ENCODE measurements around the gene IRF9. TPM values are rescaled to one million over a fixed set of nuclear protein-coding genes. Genes with fewer than 3 reads are reported as not detected.
A peak's percentile ranks its signal among the peaks of the same experiment; 100 is the strongest.

The IRF9 gene
- total and polyA plus RNA-seq, 2 of the 13 experiments (the other 11 are each of a cell fraction or from before 2014, with no cell fraction given): 14.9 to 49.7 TPM

GRCh38 chr14:24130717-24131548, 30.1 kb upstream of the IRF9 start (continued):
- TF ChIP-seq ATF6 (CRISPR knock-in tag; conservative IDR thresholded peaks at IDR 0.05) (no peak), STAG1 (CRISPR knock-in tag; IDR thresholded peaks at IDR 0.05) (no peak), SRY (CRISPR knock-in tag; IDR thresholded peaks at IDR 0.05) (no peak), ZNF280B (CRISPR knock-in tag; IDR thresholded peaks at IDR 0.05; ENCODE audit: borderline replicate concordance) (peak; percentile 69; the same call in 1 of the 2 replicates), ATF7-NPFF (CRISPR knock-in tag; IDR thresholded peaks at IDR 0.05; ENCODE audit: low read depth) (0 out of 2 replicates have a peak, but pooled peaks have one; percentile 37), ZNF83 (CRISPR knock-in tag; IDR thresholded peaks at IDR 0.05; ENCODE audit: borderline replicate concordance) (peak; percentile 76; the same call in 1 of the 2 replicates), CCDC6 (CRISPR knock-in tag; IDR thresholded peaks at IDR 0.05) (no peak), HNF4G (IDR thresholded peaks at IDR 0.05; ENCODE audit: borderline replicate concordance, low read depth, low read length) (0 out of 2 replicates have a peak, but pooled peaks have one; percentile 29), HNF4G (CRISPR knock-in tag; IDR thresholded peaks at IDR 0.05; ENCODE audit: borderline replicate concordance, low read depth) (no peak), ZNF484 (CRISPR knock-in tag; IDR thresholded peaks at IDR 0.05; ENCODE audit: borderline replicate concordance, low read depth) (no peak), MIER3 (CRISPR knock-in tag; IDR thresholded peaks at IDR 0.05; ENCODE audit: borderline replicate concordance) (peak; percentile 84), KLF11 (CRISPR knock-in tag; IDR thresholded peaks at IDR 0.05) (no peak), ZNF790 (CRISPR knock-in tag; IDR thresholded peaks at IDR 0.05; ENCODE audit: borderline replicate concordance) (no peak), ZNF337 (CRISPR knock-in tag; IDR thresholded peaks at IDR 0.05; ENCODE audit: borderline replicate concordance, low read depth) (peak; percentile 39; the same call in 1 of the 2 replicates), PLSCR1 (CRISPR knock-in tag; IDR thresholded peaks at IDR 0.05; ENCODE audit: borderline replicate concordance) (no peak), ZNF777 (CRISPR knock-in tag; IDR thresholded peaks at IDR 0.05) (no peak), ZNF556 (CRISPR knock-in tag; IDR thresholded peaks at IDR 0.05; ENCODE audit: borderline replicate concordance) (no peak; the same call in 1 of the 2 replicates), TFDP2 (CRISPR knock-in tag; IDR thresholded peaks at IDR 0.05) (0 out of 2 replicates have a peak, but pooled peaks have one; percentile 17), SATB2 (CRISPR knock-in tag; IDR thresholded peaks at IDR 0.05) (no peak), ZNF280D (CRISPR knock-in tag; IDR thresholded peaks at IDR 0.05) (peak; percentile 34; the same call in 1 of the 2 replicates)

Measured in HepG2 (cell line).